Endodermal cell (in vitro differentiated cells): ENCODE data around the gene CLCN2. TPM values are rescaled to one million over a fixed set of nuclear protein-coding genes. Genes with fewer than 3 reads are reported as not detected.

ENCODE experiments used
- DNase-seq: peaks from one replicate; pipeline ENCODE4 v3.0.0-alpha.2; 2017
- H3K27ac ChIP-seq: 2 replicates; pipeline ENCODE4 v1.5.1; 2013; ENCODE audit warnings: mild to moderate bottlenecking, low read depth, low read length, moderate library complexity
- H3K27me3 ChIP-seq: 2 replicates; pipeline ENCODE4 v1.6.1; 2013; ENCODE audit warnings: mild to moderate bottlenecking, low read length, moderate library complexity; ENCODE audit not compliant: insufficient read depth, control insufficient read depth, poor library complexity, severe bottlenecking
- H3K36me3 ChIP-seq: 2 replicates; pipeline ENCODE4 v1.7.0; 2013; ENCODE audit warnings: mild to moderate bottlenecking, low read length, moderate library complexity; ENCODE audit not compliant: control insufficient read depth, insufficient read depth
- H3K4me1 ChIP-seq: one replicate; pipeline ENCODE4 v1.7.0; 2013; ENCODE audit warnings: low read length; ENCODE audit not compliant: control insufficient read depth, insufficient read depth
- H3K4me3 ChIP-seq: 2 replicates; pipeline ENCODE4 v1.5.1; 2013; ENCODE audit warnings: mild to moderate bottlenecking, low read length, moderate library complexity
- H3K9ac ChIP-seq: 2 replicates; pipeline ENCODE4 v1.6.1; 2013; ENCODE audit warnings: mild to moderate bottlenecking, low read length, moderate library complexity; ENCODE audit not compliant: poor library complexity, severe bottlenecking; ENCODE audit errors: extremely low read depth
- H3K9me3 ChIP-seq: 2 replicates; pipeline ENCODE4 v1.6.1; 2013; ENCODE audit warnings: mild to moderate bottlenecking, low read length, moderate library complexity; ENCODE audit not compliant: control insufficient read depth
- H3K27ac Mint-ChIP-seq: 2 replicates; pipeline ENCODE4 v1.8.0; 2020; ENCODE audit warnings: mixed read lengths
- H3K27me3 Mint-ChIP-seq: 2 replicates; pipeline ENCODE4 v1.8.0; 2021; ENCODE audit warnings: mild to moderate bottlenecking, mixed read lengths; ENCODE audit not compliant: insufficient read depth
- H3K36me3 Mint-ChIP-seq: 2 replicates; pipeline ENCODE4 v1.8.0; 2020; ENCODE audit warnings: low read depth, mixed read lengths
- H3K4me1 Mint-ChIP-seq: 2 replicates; pipeline ENCODE4 v1.8.0; 2020; ENCODE audit warnings: mixed read lengths
- H3K4me3 Mint-ChIP-seq: 2 replicates; pipeline ENCODE4 v1.8.0; 2020; ENCODE audit warnings: mild to moderate bottlenecking, moderate library complexity, mixed read lengths
- H3K9me3 Mint-ChIP-seq: 2 replicates; pipeline ENCODE4 v1.8.0; 2020; ENCODE audit warnings: mild to moderate bottlenecking, mixed read lengths
- WGBS, 2 experiments: methylation state at CpG; one replicate each; pipeline versions ENCODE4 v1.1.5 to v1.1.7; 2013; ENCODE audit warnings: missing lambda C conversion rate in 2 of 2, mixed read lengths in 1 of 2; ENCODE audit not compliant: insufficient coverage in 1 of 2, insufficient read length in 1 of 2; 5-methylcytosine and 5-hydroxymethylcytosine counted together
- total RNA-seq, 2 donors: library from RNA; stranded (reverse); fragmentation: NEBNext Ultra II Directional in 1 of 2; extraction: Animal tissue kit (Norgen Biotek cat#: 25700) in 1 of 2; gene quantifications; 2 replicates in 1 of 2; 3 replicates in 1 of 2; pipeline ENCODE4 v1.2.1, GENCODE V29; 2021
- TF ChIP-seq, protein P1 (sequence below): fragments of 200-600 bp; sonication (generic); conservative IDR thresholded peaks from 2 replicates; pipeline ENCODE4 v1.5.0; 2021; ENCODE audit warnings: antibody characterized with exemption, mild to moderate bottlenecking

CLCN2 gene
- total RNA-seq, 2 donors from 2014 or later: 32.4 to 38.4 TPM

DNA sequence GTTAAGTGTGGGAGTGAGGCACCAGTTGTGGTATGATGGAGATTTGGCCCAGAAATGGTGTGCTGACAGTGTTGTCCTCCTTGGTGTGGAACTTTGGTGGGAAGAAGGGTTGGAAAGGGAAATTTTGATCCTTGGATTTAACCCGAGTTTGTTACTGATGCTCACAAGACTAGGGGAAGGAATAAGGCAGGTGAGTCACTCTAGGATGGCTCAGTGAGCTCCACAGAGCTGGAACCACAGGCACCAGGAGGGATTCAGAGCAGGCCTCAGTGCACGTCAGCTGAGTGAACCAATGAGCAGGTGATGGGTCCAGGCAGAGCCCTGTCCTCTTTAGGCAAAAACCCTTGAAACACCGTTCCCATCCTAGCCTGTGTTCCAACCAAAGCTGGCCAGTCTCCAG lies 29.9 kb upstream of the CLCN2 start:
- Mint-ChIP-seq H3K4me3 (no peak overlapping the region), H3K27me3 (peaks cover 3% of the 10 kb centered on the region)
- 86 to 91% methylated on average over 2 to 3 of the region's 3 CpGs for WGBS, 2 experiments

DNA sequence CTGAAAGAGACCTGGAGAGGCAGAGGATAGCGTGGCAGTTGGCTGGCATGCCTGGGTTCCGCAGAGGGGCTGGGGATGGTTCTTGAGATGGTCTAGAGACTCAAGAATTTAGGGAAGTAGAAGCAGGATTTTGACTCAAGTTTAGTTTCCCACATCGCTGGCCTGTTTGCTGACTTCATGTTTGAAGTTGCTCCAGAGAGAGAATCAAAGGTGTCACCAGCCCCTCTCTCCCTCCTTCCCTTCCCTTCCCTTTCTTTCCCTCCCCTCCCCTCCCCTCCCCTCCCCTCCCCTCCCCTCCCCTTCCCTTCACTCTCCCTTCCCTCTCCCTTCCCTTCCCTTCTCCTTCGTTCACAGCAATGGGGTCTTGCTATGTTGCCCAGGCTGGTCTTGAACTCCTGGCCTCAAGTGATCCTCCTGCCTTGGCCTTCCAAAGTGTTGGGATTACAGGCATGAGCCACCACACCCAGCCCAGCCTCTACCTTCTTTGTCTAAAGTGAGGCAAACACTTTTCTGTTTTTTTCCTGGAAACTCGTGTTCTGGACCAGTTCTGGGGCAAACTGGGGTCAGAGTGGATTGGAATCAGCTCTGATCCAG lies 28.6 kb upstream of the CLCN2 start:
- peaks cover 3% of the 10 kb centered on the region for H3K27me3 Mint-ChIP-seq

More for the DNA sequence above, 29.9 kb upstream of the CLCN2 start:
- Histone ChIP-seq H3K9ac (no peak overlapping the region), H3K27me3 (no peaks in the 10 kb centered on the region), H3K4me3 (no peak overlapping the region), H3K9me3 (no peaks in the 10 kb centered on the region), H3K36me3 (no peaks in the 10 kb centered on the region), H3K4me1 (no peaks in the 10 kb centered on the region), H3K27ac (no peak overlapping the region)
- H3K27ac Mint-ChIP-seq: no peak overlapping the region
- H3K9me3 Mint-ChIP-seq: no peaks in the 10 kb centered on the region
- no peak for DNase-seq
- no peaks in the 10 kb centered on the region for H3K4me1 Mint-ChIP-seq
- TF ChIP-seq, protein P1, sequence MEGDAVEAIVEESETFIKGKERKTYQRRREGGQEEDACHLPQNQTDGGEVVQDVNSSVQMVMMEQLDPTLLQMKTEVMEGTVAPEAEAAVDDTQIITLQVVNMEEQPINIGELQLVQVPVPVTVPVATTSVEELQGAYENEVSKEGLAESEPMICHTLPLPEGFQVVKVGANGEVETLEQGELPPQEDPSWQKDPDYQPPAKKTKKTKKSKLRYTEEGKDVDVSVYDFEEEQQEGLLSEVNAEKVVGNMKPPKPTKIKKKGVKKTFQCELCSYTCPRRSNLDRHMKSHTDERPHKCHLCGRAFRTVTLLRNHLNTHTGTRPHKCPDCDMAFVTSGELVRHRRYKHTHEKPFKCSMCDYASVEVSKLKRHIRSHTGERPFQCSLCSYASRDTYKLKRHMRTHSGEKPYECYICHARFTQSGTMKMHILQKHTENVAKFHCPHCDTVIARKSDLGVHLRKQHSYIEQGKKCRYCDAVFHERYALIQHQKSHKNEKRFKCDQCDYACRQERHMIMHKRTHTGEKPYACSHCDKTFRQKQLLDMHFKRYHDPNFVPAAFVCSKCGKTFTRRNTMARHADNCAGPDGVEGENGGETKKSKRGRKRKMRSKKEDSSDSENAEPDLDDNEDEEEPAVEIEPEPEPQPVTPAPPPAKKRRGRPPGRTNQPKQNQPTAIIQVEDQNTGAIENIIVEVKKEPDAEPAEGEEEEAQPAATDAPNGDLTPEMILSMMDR: no peak
- H3K36me3 Mint-ChIP-seq: peaks cover 2% of the 10 kb centered on the region

GRCh38 chr3:184389384-184389783 lies 28.0 kb upstream of the CLCN2 start:
- Histone ChIP-seq H3K9me3 (no peaks in the 10 kb centered on the region), H3K9ac (no peak overlapping the region), H3K4me1 (no peaks in the 10 kb centered on the region), H3K36me3 (no peaks in the 10 kb centered on the region), H3K4me3 (no peak overlapping the region), H3K27ac (no peak overlapping the region), H3K27me3 (no peaks in the 10 kb centered on the region)
- H3K27me3 Mint-ChIP-seq: peaks cover 5% of the 10 kb centered on the region
- no peak for DNase-seq
- H3K4me1 Mint-ChIP-seq: no peaks in the 10 kb centered on the region
- H3K36me3 Mint-ChIP-seq: peaks cover 2% of the 10 kb centered on the region
- H3K27ac Mint-ChIP-seq: no peak overlapping the region
- TF ChIP-seq, protein P1: no peak
- no peaks in the 10 kb centered on the region for H3K9me3 Mint-ChIP-seq
- WGBS, 2 experiments: 83% methylated on average over 5 of the region's 5 CpGs; no CpG with 5 or more reads in 1 of the 2 experiments
- H3K4me3 Mint-ChIP-seq: no peak overlapping the region

More for the DNA sequence above, 28.6 kb upstream of the CLCN2 start:
- no peaks in the 10 kb centered on the region for H3K36me3 ChIP-seq
- WGBS, 2 experiments: 89 to 93% methylated on average over 2 to 5 of the region's 5 CpGs
- Mint-ChIP-seq H3K9me3 (no peaks in the 10 kb centered on the region), H3K4me1 (no peaks in the 10 kb centered on the region), H3K36me3 (peaks cover 2% of the 10 kb centered on the region), H3K27ac (no peak overlapping the region), H3K4me3 (no peak overlapping the region)
- no peaks in the 10 kb centered on the region for H3K9me3 ChIP-seq
- no peaks in the 10 kb centered on the region for H3K27me3 ChIP-seq
- TF ChIP-seq, protein P1: no peak
- H3K27ac ChIP-seq: no peak overlapping the region
- no peak overlapping the region for H3K4me3 ChIP-seq
- no peak for DNase-seq
- no peak overlapping the region for H3K9ac ChIP-seq
- H3K4me1 ChIP-seq: no peaks in the 10 kb centered on the region
